ENCODE measurements around the gene OXT. TPM values are rescaled to one million over a fixed set of nuclear protein-coding genes. Genes with fewer than 3 reads are reported as not detected.

OXT gene
- total and polyA plus RNA-seq, 2 of the 8 experiments (the other 6 are each of a cell fraction or from before 2014, with no cell fraction given), result not detected

DNA sequence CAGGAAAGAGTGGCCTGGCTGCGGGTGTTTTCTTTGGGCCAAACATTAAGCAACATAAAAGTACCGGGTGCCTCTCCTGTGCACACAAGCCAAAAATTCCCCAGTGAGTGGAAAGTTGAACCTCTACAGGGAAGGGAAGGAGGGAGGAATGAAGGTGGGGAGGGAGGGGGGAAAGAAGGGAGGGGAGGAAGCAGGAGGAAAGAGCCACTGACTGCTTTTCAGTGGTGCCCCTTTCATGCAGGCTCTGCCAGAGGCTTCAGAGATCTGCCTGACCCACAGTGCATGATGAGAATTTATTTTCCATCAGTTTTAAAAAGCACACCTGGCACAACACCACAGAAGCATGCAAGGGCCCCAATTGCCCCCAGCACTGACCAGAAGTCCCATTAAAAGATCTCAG is 40.6 kb downstream of the OXT start (continued):
- TF ChIP-seq TAF7 (optimal IDR thresholded peaks at IDR 0.05; ENCODE audit: borderline replicate concordance, low read depth, low read length) (no peak), ASH2L (IDR thresholded peaks at IDR 0.05; ENCODE audit: low read length) (no peak)

Measured in H1 (cell line).